BJ (cell line): ENCODE results near the gene TIMM23B. TPM values are rescaled to one million over a fixed set of nuclear protein-coding genes. Genes with fewer than 3 reads are reported as not detected.
"Not testable (repeated sequence)": the region's sequence is repeated elsewhere in the genome, so short reads cannot be mapped to it uniquely, and the experiment has no call there.

ENCODE experiments used
- CTCF ChIA-PET: fragments of 350-600 bp; formaldehyde crosslinking; extraction: SDS; loops from one replicate; lab custom pipeline; 2021; ENCODE audit warnings: antibody characterized with exemption, inconsistent platforms; lab: Yijun Ruan, JAX
- POLR2A ChIA-PET: fragments of 300-600 bp; sonication (Branson Sonifier 250); formaldehyde crosslinking; extraction: SDS; loops from one replicate; lab custom pipeline; 2021; ENCODE audit warnings: antibody characterized with exemption; lab: Charles Lee
- DNase-seq: peaks from one replicate; pipeline ENCODE4 v3.0.0-alpha.2; 2011; ENCODE audit warnings: low read depth
- H3K27me3 ChIP-seq: 2 replicates; pipeline ENCODE4 v1.6.0; 2011; ENCODE audit warnings: low read length; ENCODE audit not compliant: control insufficient read depth, insufficient read depth
- H3K36me3 ChIP-seq: 2 replicates; pipeline ENCODE4 v1.5.1; 2011; ENCODE audit warnings: low read length; ENCODE audit not compliant: control insufficient read depth, insufficient read depth
- H3K4me3 ChIP-seq: 2 replicates; pipeline ENCODE4 v1.5.1; 2011; ENCODE audit warnings: low read depth, mild to moderate bottlenecking, control low read depth, low read length
- CTCF ChIP-seq: IDR thresholded peaks from 2 replicates; pipeline ENCODE4 v1.5.1; 2011; ENCODE audit warnings: low read depth, mild to moderate bottlenecking, control low read depth, inconsistent platforms, low read length, moderate library complexity; ENCODE audit not compliant: insufficient read depth
- polyA minus RNA-seq: library from RNA; depleted of rRNA, polyadenylated mRNA; stranded (reverse); fragments of >200 nt; gene quantifications from 2 replicates; pipeline ENCODE4 v1.2.3, GENCODE V29; 2011; rRNA and poly(A)+ RNA removed
- polyA plus RNA-seq: library from polyadenylated mRNA; depleted of rRNA; stranded (reverse); fragments of >200 nt; gene quantifications from 2 replicates; pipeline ENCODE4 v1.2.3, GENCODE V29; 2011; rRNA removed

TIMM23B gene
- polyA plus RNA-seq (11.4 and 16.2 TPM in 2 replicates), polyA minus RNA-seq (9.5 and 10.7 TPM in 2 replicates)

GRCh38 chr10:49941447-49942338 is at the start of gene TIMM23B, which contains the start of gene PARG:
Gene TIMM23B, plus strand, starts transcription at chr10:49942053. Its CDS starts 142 bp downstream, at chr10:49942195.
Gene PARG, minus strand, starts transcription at chr10:49942027. Its CDS starts 302 bp downstream, at chr10:49941725.
- H3K27me3 ChIP-seq, POLR2A ChIA-PET, DNase-seq, H3K36me3 ChIP-seq, CTCF ChIA-PET: not testable (repeated sequence)
- H3K4me3 ChIP-seq: peak within 1 kb of the TSS; percentile 75
- peak; percentile 15; the same call in 1 of the 2 replicates for TF ChIP-seq CTCF

DNA sequence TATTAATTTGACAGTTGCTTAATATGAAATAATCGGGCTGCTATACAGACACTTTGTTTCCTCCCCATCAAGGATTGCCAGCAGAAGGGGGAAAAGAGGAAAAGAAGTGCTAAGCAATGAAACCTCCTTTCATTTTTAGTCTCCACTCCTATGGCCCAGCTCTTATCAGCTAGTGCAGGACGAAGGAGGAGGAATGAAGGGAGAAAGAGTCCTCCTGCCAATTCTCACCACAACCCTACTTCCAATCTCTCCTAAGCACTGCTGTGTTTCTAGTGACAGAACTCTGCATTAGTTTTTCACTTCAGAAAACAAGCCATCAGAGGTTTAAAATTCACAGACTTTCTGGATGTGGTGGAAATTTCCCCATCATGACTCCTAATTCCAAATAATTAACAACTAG is 41.9 kb upstream of the TIMM23B start:
- POLR2A ChIA-PET, H3K4me3 ChIP-seq, H3K27me3 ChIP-seq, CTCF ChIA-PET, H3K36me3 ChIP-seq, DNase-seq: not testable (repeated sequence)

DNA sequence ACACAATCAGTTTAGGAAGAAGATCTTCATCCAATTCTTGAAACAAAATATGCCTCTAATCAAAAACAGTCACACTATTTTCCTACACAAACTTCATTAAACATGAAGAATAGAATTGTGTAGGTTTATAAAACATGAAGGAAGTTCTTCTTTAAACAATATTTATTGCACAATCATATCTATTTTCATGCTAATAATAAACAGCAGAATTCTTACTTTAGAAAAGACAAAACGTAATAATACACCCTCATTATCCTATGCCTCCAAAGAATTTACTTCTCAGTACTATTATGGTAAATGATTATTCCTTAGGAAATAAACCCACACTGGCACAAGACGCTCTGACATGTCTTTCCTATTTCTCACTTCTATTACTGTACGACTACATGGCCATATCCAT is 41.4 kb upstream of the TIMM23B start:
- POLR2A ChIA-PET: not testable (repeated sequence)

DNA sequence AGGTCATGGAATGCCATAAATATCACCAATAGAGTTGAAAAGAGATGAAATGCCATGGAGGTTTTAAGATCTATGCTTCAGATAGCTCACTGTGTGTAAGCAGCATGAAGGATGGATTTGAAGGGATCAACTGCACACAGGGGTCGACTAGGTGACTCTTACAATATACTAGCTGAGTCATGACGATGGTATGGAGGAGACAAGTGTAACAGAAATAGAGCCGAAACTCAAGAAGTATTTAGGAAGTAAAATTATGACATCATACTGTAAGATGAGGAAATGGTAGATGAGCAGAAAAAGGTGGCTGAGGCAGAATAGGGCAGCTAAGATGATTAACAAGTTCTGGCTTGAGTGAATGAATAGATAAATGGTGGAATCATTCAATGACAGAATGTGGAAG is 38.0 kb upstream of the TIMM23B start:
- H3K4me3 ChIP-seq, H3K36me3 ChIP-seq, H3K27me3 ChIP-seq, DNase-seq, CTCF ChIA-PET, POLR2A ChIA-PET: not testable (repeated sequence)

More for the DNA sequence above, 41.4 kb upstream of the TIMM23B start:
- CTCF ChIA-PET, DNase-seq, H3K27me3 ChIP-seq, H3K4me3 ChIP-seq, H3K36me3 ChIP-seq: not testable (repeated sequence)

DNA sequence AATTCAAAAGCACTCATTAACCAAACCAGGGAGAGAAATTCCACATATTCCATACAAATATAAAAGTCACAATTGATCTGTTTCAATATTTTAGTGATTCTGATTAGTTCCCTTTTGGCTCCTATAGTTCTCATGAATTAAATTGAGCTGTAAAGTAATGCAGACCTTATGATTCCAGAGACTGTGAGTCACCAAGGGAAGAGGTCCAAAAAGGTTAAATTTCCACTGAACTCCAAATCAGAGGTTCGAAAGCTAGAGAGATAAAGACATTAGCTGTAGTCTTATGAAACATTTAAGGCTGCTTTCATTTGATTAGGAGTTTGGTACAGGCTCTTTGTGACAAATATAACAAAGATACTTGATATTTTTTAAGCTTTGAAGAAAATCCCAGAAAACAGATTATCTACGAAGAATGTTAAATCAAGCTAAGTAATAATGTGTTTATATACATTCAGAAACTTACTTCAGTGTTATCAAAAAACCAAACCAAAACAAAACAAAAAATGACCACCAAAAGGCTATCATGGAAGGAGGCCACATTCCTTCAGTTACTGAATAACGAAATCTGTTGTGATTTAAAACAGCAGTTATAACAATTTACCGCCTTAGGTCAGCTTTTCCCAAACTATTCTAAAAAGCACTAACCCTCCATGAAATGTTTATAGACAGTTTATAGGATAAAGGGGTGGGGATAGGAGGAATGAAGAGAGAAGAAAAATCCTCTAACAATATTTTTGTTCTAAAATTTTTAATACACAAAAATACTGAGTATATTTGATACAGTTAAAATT is 33.4 kb upstream of the TIMM23B start:
- DNase-seq, CTCF ChIA-PET, H3K4me3 ChIP-seq, POLR2A ChIA-PET, H3K36me3 ChIP-seq, H3K27me3 ChIP-seq: not testable (repeated sequence)

- H3K4me3 ChIP-seq, DNase-seq, H3K27me3 ChIP-seq, POLR2A ChIA-PET, CTCF ChIA-PET, H3K36me3 ChIP-seq: not testable (repeated sequence)
These were observed 31.6 kb upstream of the TIMM23B start for GRCh38 chr10:49910295-49910694.

DNA sequence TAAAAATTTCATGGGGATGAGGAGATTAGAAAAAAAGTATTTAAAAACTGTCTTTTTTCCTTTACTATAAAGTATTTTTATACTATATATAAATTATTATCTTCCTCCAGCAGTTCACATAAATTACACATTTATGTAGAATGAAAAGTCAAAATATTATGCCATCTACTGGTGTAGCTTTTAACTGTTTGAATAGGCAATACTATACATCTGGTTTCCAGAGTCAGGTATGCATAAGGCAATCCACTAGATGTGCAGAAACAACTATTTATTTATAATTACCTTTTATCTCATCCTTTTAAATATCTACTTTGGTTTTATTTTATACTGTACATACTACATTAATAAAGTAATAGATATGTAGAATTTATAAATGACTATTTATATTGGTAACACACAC is 25.4 kb upstream of the TIMM23B start:
- H3K4me3 ChIP-seq, H3K36me3 ChIP-seq, POLR2A ChIA-PET, CTCF ChIA-PET, DNase-seq, H3K27me3 ChIP-seq: not testable (repeated sequence)

GRCh38 chr10:49917927-49918326 is 23.9 kb upstream of the TIMM23B start:
- POLR2A ChIA-PET, DNase-seq, CTCF ChIA-PET, H3K27me3 ChIP-seq, H3K4me3 ChIP-seq, H3K36me3 ChIP-seq: not testable (repeated sequence)

GRCh38 chr10:49922041-49922440 is 19.8 kb upstream of the TIMM23B start:
- H3K27me3 ChIP-seq, DNase-seq, H3K4me3 ChIP-seq, CTCF ChIA-PET, POLR2A ChIA-PET, H3K36me3 ChIP-seq: not testable (repeated sequence)

DNA sequence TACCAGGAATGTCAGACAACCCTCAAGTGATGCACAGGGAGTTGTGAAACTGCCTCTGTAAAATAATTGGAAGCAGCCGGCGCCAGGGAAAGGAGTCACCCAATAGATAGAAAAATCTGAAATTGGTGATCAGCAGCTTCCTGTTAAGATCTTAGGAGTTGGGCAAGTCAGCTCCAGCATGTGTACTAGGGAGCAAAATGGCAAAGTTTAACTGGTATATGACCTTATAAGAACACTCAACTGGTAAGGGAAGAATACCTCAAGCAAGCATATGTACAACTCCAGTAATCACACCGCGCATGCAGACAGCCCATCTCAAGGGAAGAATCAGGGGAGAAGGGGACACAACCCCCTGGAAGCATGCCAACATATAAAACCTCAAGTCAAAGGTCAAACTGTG is 18.3 kb upstream of the TIMM23B start:
- POLR2A ChIA-PET: not testable (repeated sequence)

DNA sequence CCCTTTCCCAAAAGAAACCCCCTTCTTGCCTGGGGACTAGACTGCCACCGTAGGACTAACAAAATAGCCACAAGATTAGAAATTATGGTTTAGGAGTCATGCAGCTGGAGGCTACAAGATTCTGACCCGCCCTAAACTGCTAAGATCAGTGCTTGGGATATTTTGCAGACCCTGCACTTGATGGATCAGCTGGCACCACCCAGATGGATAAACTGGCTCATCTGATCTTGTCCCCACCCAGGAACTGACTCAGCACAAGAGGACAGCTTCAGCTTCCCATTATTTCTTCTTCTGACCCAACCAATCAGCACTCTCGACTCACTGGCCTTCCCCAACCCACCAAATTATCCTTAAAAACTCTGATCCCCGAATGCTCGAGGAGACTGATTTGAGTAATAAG is 10.6 kb upstream of the TIMM23B start:
- H3K4me3 ChIP-seq, H3K27me3 ChIP-seq, CTCF ChIA-PET, DNase-seq, POLR2A ChIA-PET, H3K36me3 ChIP-seq: not testable (repeated sequence)

More for the DNA sequence above, 18.3 kb upstream of the TIMM23B start:
- DNase-seq, H3K36me3 ChIP-seq, H3K4me3 ChIP-seq, CTCF ChIA-PET, H3K27me3 ChIP-seq: not testable (repeated sequence)
